Loucy (cell line): Measurements from ENCODE around the gene TRAF3.

Experiments
- H2AFZ ChIP-seq: fragments of 200-600 bp; sonication (generic); 2 replicates; pipeline ENCODE4 v1.6.0; 2016; ENCODE audit warnings: antibody characterized with exemption, mild to moderate bottlenecking, low read length, moderate library complexity
- H3F3A ChIP-seq: fragments of 200-600 bp; 2 replicates; pipeline ENCODE4 v1.6.0; 2016; ENCODE audit warnings: antibody characterized with exemption, low read depth, mild to moderate bottlenecking
- H3K27me3 ChIP-seq: fragments of 200-600 bp; sonication (generic); 2 replicates; pipeline ENCODE4 v1.6.1; 2014; ENCODE audit warnings: low read length, mild to moderate bottlenecking; ENCODE audit not compliant: insufficient read depth, poor library complexity, severe bottlenecking
- H3K36me3 ChIP-seq: fragments of 200-600 bp; sonication (generic); 2 replicates; pipeline ENCODE4 v1.6.1; 2016; ENCODE audit warnings: low read length; ENCODE audit not compliant: insufficient read depth
- H3K4me1 ChIP-seq: fragments of 200-600 bp; sonication (generic); 2 replicates; pipeline ENCODE4 v1.5.1; 2014; ENCODE audit warnings: low read length, mild to moderate bottlenecking; ENCODE audit not compliant: insufficient read depth, poor library complexity, severe bottlenecking
- H3K4me2 ChIP-seq: fragments of 200-600 bp; sonication (generic); 2 replicates; pipeline ENCODE4 v1.6.0; 2014; ENCODE audit warnings: antibody characterized with exemption, low read length, low read depth, mild to moderate bottlenecking; ENCODE audit not compliant: poor library complexity, severe bottlenecking
- H3K4me3 ChIP-seq: fragments of 200-600 bp; sonication (generic); 2 replicates; pipeline ENCODE4 v1.5.1; 2014; ENCODE audit warnings: low read length, mild to moderate bottlenecking, mixed read lengths; ENCODE audit not compliant: poor library complexity, severe bottlenecking
- H3K79me2 ChIP-seq: fragments of 200-600 bp; sonication (generic); 2 replicates; pipeline ENCODE4 v1.6.1; 2014; ENCODE audit warnings: low read length; ENCODE audit not compliant: insufficient read depth
- H3K9ac ChIP-seq: fragments of 200-600 bp; sonication (generic); 2 replicates; pipeline ENCODE4 v1.6.0; 2014; ENCODE audit warnings: mild to moderate bottlenecking, low read depth, low read length, moderate library complexity; ENCODE audit not compliant: poor library complexity, severe bottlenecking
- H3K9me2 ChIP-seq: fragments of 200-600 bp; sonication (generic); replicated peaks from 2 replicates; pipeline ENCODE4 v1.6.1; 2016; ENCODE audit warnings: low read depth, low read length, mixed read lengths
- H3K9me3 ChIP-seq: fragments of 200-600 bp; sonication (generic); 2 replicates; pipeline ENCODE4 v1.6.1; 2014; ENCODE audit warnings: mild to moderate bottlenecking, antibody characterized with exemption, low read length, low read depth; ENCODE audit not compliant: insufficient read depth
- H4K20me1 ChIP-seq: fragments of 200-600 bp; sonication (generic); 2 replicates; pipeline ENCODE4 v1.6.0; 2014; ENCODE audit warnings: antibody characterized with exemption, low read length, mild to moderate bottlenecking; ENCODE audit not compliant: insufficient read depth, poor library complexity, severe bottlenecking
- EZH2phosphoT487 ChIP-seq: fragments of 200-600 bp; IDR thresholded peaks from 2 replicates; pipeline ENCODE4 v1.6.1; 2018; ENCODE audit warnings: antibody characterized with exemption, mild to moderate bottlenecking, moderate library complexity, borderline replicate concordance
- TF ChIP-seq, protein P1 (sequence below): fragments of 200-600 bp; sonication (generic); conservative IDR thresholded peaks from 2 replicates; pipeline ENCODE4 v1.5.1; 2014; ENCODE audit warnings: mild to moderate bottlenecking, antibody characterized with exemption, low read length

Gene TRAF3

GRCh38 chr14:102923201-102923924 is 146.1 kb downstream of the TRAF3 start:
- H3K4me2 ChIP-seq: no peak overlapping the region
- peaks cover 4% of the 10 kb centered on the region for H3K4me1 ChIP-seq
- H2AFZ ChIP-seq: no peak overlapping the region
- H3K79me2 ChIP-seq: no peaks in the 10 kb centered on the region
- no peaks in the 10 kb centered on the region for H3K9me2 ChIP-seq
- no peaks in the 10 kb centered on the region for H3K36me3 ChIP-seq
- TF ChIP-seq, protein P1, sequence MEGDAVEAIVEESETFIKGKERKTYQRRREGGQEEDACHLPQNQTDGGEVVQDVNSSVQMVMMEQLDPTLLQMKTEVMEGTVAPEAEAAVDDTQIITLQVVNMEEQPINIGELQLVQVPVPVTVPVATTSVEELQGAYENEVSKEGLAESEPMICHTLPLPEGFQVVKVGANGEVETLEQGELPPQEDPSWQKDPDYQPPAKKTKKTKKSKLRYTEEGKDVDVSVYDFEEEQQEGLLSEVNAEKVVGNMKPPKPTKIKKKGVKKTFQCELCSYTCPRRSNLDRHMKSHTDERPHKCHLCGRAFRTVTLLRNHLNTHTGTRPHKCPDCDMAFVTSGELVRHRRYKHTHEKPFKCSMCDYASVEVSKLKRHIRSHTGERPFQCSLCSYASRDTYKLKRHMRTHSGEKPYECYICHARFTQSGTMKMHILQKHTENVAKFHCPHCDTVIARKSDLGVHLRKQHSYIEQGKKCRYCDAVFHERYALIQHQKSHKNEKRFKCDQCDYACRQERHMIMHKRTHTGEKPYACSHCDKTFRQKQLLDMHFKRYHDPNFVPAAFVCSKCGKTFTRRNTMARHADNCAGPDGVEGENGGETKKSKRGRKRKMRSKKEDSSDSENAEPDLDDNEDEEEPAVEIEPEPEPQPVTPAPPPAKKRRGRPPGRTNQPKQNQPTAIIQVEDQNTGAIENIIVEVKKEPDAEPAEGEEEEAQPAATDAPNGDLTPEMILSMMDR: no peak
- no peak for TF ChIP-seq EZH2phosphoT487
- no peaks in the 10 kb centered on the region for H3F3A ChIP-seq
- H3K9ac ChIP-seq: no peak overlapping the region
- no peaks in the 10 kb centered on the region for H3K27me3 ChIP-seq
- no peaks in the 10 kb centered on the region for H4K20me1 ChIP-seq
- H3K9me3 ChIP-seq: no peaks in the 10 kb centered on the region
- H3K4me3 ChIP-seq: no peak overlapping the region

GRCh38 chr14:102923925-102924486 is 146.8 kb downstream of the TRAF3 start:
- Histone ChIP-seq H3K4me1 (peaks cover 10% of the 10 kb centered on the region), H3F3A (no peaks in the 10 kb centered on the region), H3K4me2 (no peak overlapping the region), H3K9me2 (no peaks in the 10 kb centered on the region), H4K20me1 (no peaks in the 10 kb centered on the region), H2AFZ (no peak overlapping the region), H3K4me3 (no peak overlapping the region), H3K27me3 (no peaks in the 10 kb centered on the region), H3K9ac (no peak overlapping the region), H3K79me2 (no peaks in the 10 kb centered on the region), H3K36me3 (no peaks in the 10 kb centered on the region), H3K9me3 (no peaks in the 10 kb centered on the region)
- TF ChIP-seq, protein P1: no peak
- no peak for TF ChIP-seq EZH2phosphoT487

DNA sequence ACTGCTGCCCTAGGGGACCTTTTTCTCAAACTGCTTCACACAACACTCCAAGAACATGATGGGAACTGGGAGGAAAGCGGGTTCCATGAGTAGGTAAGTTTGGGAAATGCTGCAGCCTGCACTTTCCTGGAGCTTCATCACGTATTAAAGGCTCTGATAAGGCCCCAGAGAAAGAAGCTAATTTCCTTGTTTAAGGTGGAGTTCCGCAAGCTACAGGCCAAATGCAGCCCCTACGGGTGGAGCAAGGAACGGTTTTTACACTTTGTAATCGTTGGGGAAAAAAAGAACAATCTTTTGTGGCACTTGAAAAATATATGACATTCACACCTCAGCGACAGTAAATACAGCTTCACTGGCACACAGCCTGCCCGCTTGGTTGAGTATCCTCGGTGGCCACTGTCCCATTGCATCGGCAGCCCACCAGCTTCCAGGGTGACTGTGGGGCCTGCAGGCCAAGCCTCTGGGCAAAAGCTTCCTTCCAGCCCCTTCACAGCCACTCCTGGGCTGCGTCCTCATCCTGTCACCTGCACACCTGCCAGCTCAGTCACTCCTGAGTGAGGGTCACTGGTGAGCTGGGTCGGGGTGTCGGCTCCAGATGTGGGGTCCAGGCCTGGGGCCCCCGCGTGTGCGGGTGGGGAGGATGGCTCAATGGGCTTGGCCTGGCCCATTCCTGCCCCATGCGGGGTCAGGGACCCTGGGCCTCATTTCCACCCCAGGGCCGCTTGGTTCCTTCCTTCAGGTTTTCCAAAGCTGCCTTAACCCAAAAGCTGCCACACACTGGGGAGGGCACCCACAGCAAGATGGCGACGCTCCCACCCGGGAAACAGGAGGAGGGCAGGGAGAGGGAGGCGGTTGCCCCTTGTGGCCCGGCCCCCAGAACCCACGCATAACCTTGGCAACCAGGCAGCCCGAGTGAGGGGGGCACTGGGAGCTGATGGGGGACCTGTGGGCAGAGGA is 147.7 kb downstream of the TRAF3 start:
- no peaks in the 10 kb centered on the region for H3F3A ChIP-seq
- no peak overlapping the region for H3K9ac ChIP-seq
- TF ChIP-seq, protein P1: 0 out of 2 replicates have a peak, but pooled peaks have one; percentile 14
- no peak for TF ChIP-seq EZH2phosphoT487
- H3K9me2 ChIP-seq: no peaks in the 10 kb centered on the region
- H3K4me2 ChIP-seq: no peak overlapping the region
- no peaks in the 10 kb centered on the region for H3K9me3 ChIP-seq
- H3K4me1 ChIP-seq: peaks cover 10% of the 10 kb centered on the region
- H4K20me1 ChIP-seq: no peaks in the 10 kb centered on the region
- H3K36me3 ChIP-seq: no peaks in the 10 kb centered on the region
- no peak overlapping the region for H2AFZ ChIP-seq
- H3K27me3 ChIP-seq: no peaks in the 10 kb centered on the region
- no peak overlapping the region for H3K4me3 ChIP-seq
- no peaks in the 10 kb centered on the region for H3K79me2 ChIP-seq
